DOHH2 (cell line): ENCODE data around the gene TRPM5.

Experiments used
- H3F3A ChIP-seq: fragments of 200-600 bp; sonication (generic), shearing (Covaris generic); 2 replicates; pipeline ENCODE4 v1.6.0; 2016; ENCODE audit warnings: antibody characterized with exemption, mild to moderate bottlenecking; ENCODE audit not compliant: control insufficient read depth, insufficient read depth
- H3K27ac ChIP-seq: fragments of 200-600 bp; sonication (generic); 2 replicates; pipeline ENCODE4 v1.5.1; 2014; ENCODE audit warnings: low read depth, mild to moderate bottlenecking, low read length, moderate library complexity
- H3K27me3 ChIP-seq: fragments of 200-600 bp; sonication (generic); 2 replicates; pipeline ENCODE4 v1.6.1; 2014; ENCODE audit warnings: mild to moderate bottlenecking, low read length, mixed read lengths; ENCODE audit not compliant: control insufficient read depth
- H3K36me3 ChIP-seq: fragments of 200-600 bp; sonication (generic); 2 replicates; pipeline ENCODE4 v1.6.1; 2014; ENCODE audit warnings: mild to moderate bottlenecking, low read length, moderate library complexity, mixed read lengths; ENCODE audit not compliant: control insufficient read depth
- H3K4me1 ChIP-seq: fragments of 200-600 bp; sonication (generic); 2 replicates; pipeline ENCODE4 v1.6.1; 2014; ENCODE audit warnings: mild to moderate bottlenecking, low read length, mixed read lengths; ENCODE audit not compliant: control insufficient read depth
- H3K4me2 ChIP-seq: fragments of 200-600 bp; sonication (generic); 2 replicates; pipeline ENCODE4 v1.6.0; 2014; ENCODE audit warnings: mild to moderate bottlenecking, low read length, moderate library complexity
- H3K4me3 ChIP-seq: fragments of 200-600 bp; sonication (generic); 2 replicates; pipeline ENCODE4 v1.5.1; 2014; ENCODE audit warnings: mild to moderate bottlenecking, low read length, mixed read lengths
- H3K79me2 ChIP-seq: fragments of 200-600 bp; sonication (generic); 2 replicates; pipeline ENCODE4 v1.6.1; 2014; ENCODE audit warnings: mild to moderate bottlenecking, low read length, mixed read lengths; ENCODE audit not compliant: control insufficient read depth
- H3K9me2 ChIP-seq: fragments of 200-600 bp; sonication (generic); replicated peaks from 2 replicates; pipeline ENCODE4 v1.6.1; 2014; ENCODE audit warnings: mild to moderate bottlenecking, low read length, mixed read lengths; ENCODE audit not compliant: control insufficient read depth
- H3K9me3 ChIP-seq: fragments of 200-600 bp; sonication (generic); 2 replicates; pipeline ENCODE4 v1.6.1; 2014; ENCODE audit warnings: antibody characterized with exemption, low read length, mixed read lengths; ENCODE audit not compliant: control insufficient read depth, insufficient read depth
- H4K20me1 ChIP-seq: fragments of 200-600 bp; sonication (generic); 2 replicates; pipeline ENCODE4 v1.6.0; 2014; ENCODE audit warnings: low read depth, mild to moderate bottlenecking, antibody characterized with exemption, low read length, moderate library complexity; ENCODE audit not compliant: control insufficient read depth, insufficient read depth
- CTCF ChIP-seq: fragments of 200-600 bp; sonication (generic); IDR thresholded peaks from one replicate; pipeline ENCODE4 v1.5.1; 2014; ENCODE audit warnings: antibody characterized with exemption, mild to moderate bottlenecking, low read depth, low read length; ENCODE audit not compliant: poor library complexity, severe bottlenecking
- EZH2phosphoT487 ChIP-seq: fragments of 200-600 bp; sonication (generic); IDR thresholded peaks from 2 replicates; pipeline ENCODE4 v1.6.1; 2017; ENCODE audit warnings: borderline replicate concordance, mild to moderate bottlenecking, antibody characterized with exemption, low read length, moderate library complexity, mixed read lengths

The TRPM5 gene

GRCh38 chr11:2415171-2415570, 29.1 kb downstream of the TRPM5 start:
- Histone ChIP-seq H3K36me3 (no peaks in the 10 kb centered on the region), H3K9me3 (no peaks in the 10 kb centered on the region)

GRCh38 chr11:2414616-2415015, 29.7 kb downstream of the TRPM5 start:
- no peaks in the 10 kb centered on the region for H3F3A ChIP-seq
- no peaks in the 10 kb centered on the region for H3K79me2 ChIP-seq
- no peaks in the 10 kb centered on the region for H3K9me3 ChIP-seq
- H3K4me1 ChIP-seq = no peaks in the 10 kb centered on the region
- no peak overlapping the region for H3K27ac ChIP-seq
- no peak overlapping the region for H3K4me2 ChIP-seq
- TF ChIP-seq CTCF (no peak), EZH2phosphoT487 (no peak)
- no peaks in the 10 kb centered on the region for H3K27me3 ChIP-seq
- no peaks in the 10 kb centered on the region for H3K9me2 ChIP-seq
- H4K20me1 ChIP-seq = no peaks in the 10 kb centered on the region
- no peak overlapping the region for H3K4me3 ChIP-seq
- no peaks in the 10 kb centered on the region for H3K36me3 ChIP-seq

More at GRCh38 chr11:2415171-2415570, 29.1 kb downstream of the TRPM5 start:
- Histone ChIP-seq H3K79me2 (no peaks in the 10 kb centered on the region), H3K9me2 (no peaks in the 10 kb centered on the region), H3K4me1 (no peaks in the 10 kb centered on the region), H3K4me2 (no peak overlapping the region), H3K27me3 (no peaks in the 10 kb centered on the region), H3F3A (no peaks in the 10 kb centered on the region), H3K4me3 (no peak overlapping the region), H4K20me1 (no peaks in the 10 kb centered on the region), H3K27ac (no peak overlapping the region)
- TF ChIP-seq EZH2phosphoT487 = no peak
- no peak for TF ChIP-seq CTCF

GRCh38 chr11:2413742-2414579, 30.4 kb downstream of the TRPM5 start:
- no peak overlapping the region for H3K4me2 ChIP-seq
- TF ChIP-seq CTCF (no peak), EZH2phosphoT487 (no peak)
- H3K36me3 ChIP-seq = no peaks in the 10 kb centered on the region
- no peaks in the 10 kb centered on the region for H3K9me3 ChIP-seq
- no peaks in the 10 kb centered on the region for H3K27me3 ChIP-seq
- H3K27ac ChIP-seq = no peak overlapping the region
- no peaks in the 10 kb centered on the region for H3F3A ChIP-seq
- no peaks in the 10 kb centered on the region for H3K79me2 ChIP-seq
- H4K20me1 ChIP-seq = no peaks in the 10 kb centered on the region
- no peak overlapping the region for H3K4me3 ChIP-seq
- no peaks in the 10 kb centered on the region for H3K9me2 ChIP-seq
- H3K4me1 ChIP-seq = no peaks in the 10 kb centered on the region
